SH-SY5Y (cell line): ENCODE measurements around the gene AKIRIN2.

Experiments used
- GATA2 ChIP-seq: IDR thresholded peaks from 2 replicates; pipeline ENCODE4 v1.6.1; 2011; ENCODE audit warnings: mild to moderate bottlenecking, low read depth, low read length
- GATA3 ChIP-seq: IDR thresholded peaks from 2 replicates; pipeline ENCODE4 v1.6.1; 2011; ENCODE audit warnings: low read depth, mild to moderate bottlenecking, low read length, moderate library complexity

DNA sequence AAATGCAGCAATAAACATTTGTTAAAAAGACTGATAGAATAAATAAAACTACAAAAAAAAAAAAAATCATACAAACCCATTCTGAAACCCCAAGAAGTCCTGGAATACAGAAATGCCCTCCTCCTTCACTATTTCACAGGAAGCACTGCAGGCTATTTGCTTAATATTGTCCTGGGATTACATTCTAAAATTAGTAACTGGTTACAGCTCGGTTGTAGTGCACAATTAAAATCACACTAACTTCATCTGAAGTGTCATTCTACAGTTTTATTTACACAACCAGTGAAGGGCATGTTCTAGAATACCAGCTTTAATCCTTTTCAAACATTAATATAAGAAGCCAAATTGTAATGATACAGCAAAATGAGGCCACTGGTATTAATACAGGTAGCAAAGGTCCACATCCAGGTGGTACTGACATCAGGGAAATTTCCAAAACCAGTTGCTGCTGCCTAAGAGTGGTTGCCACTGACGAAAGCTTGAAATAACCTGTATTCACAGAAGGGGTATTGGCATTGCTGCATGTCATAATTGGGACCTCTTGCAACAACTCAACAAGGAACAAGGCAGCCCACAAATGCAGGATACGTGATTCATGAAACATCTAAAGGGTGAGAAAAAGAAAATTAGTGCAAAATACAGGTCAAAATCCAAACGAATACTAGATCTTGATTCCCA is 26.9 kb downstream of the AKIRIN2 start:
- TF ChIP-seq GATA2 (no peak), GATA3 (no peak)
